HepG2 (cell line): ENCODE data around the gene GPR162. TPM values are rescaled to one million over a fixed set of nuclear protein-coding genes. Genes with fewer than 3 reads are reported as not detected.

Experiments used
- CEBPB ChIP-seq: IDR thresholded peaks from 2 replicates; pipeline ENCODE4 v1.6.1; 2011; ENCODE audit warnings: low read depth, low read length, improper control_type of control experiment, borderline replicate concordance
- ERF ChIP-seq: IDR thresholded peaks from 2 replicates; pipeline ENCODE4 v1.6.1; 2018; ENCODE audit warnings: missing biosample characterization, missing genetic modification reagents
- NONO ChIP-seq, 2 experiments: fragments of 450-650 bp in 1 of 2; sonication (generic) in 1 of 2; formaldehyde crosslinking in 1 of 2; IDR thresholded peaks in 1 of 2; conservative IDR thresholded peaks in 1 of 2; 2 replicates each; pipeline versions ENCODE4 v1.6.1 to v1.8.0; 2017 to 2022; ENCODE audit warnings: mild to moderate bottlenecking in 1 of 2, missing genetic modification reagents in 1 of 2, moderate library complexity in 1 of 2
- TFDP2 ChIP-seq: sonication (generic); formaldehyde crosslinking; IDR thresholded peaks from 2 replicates; pipeline ENCODE4 v1.4.0; 2020; ENCODE audit warnings: missing genetic modification reagents
- ZNF512B ChIP-seq: sonication (generic); formaldehyde crosslinking; IDR thresholded peaks from 2 replicates; pipeline ENCODE4 v1.5.1; 2020; ENCODE audit warnings: missing genetic modification reagents, mild to moderate bottlenecking, borderline replicate concordance
- polyA plus RNA-seq, 8 experiments: library from polyadenylated mRNA; depleted of rRNA in 3 of 8; stranded (reverse) in 7 of 8; unstranded in 1 of 8; fragments of >200 nt; fragmentation: Illumina TruSeq in 4 of 8; extraction: Trizol in 4 of 8; gene quantifications; 2 replicates each; pipeline versions ENCODE4 v1.2.1 to v1.2.3, GENCODE V29; 2011 to 2016; ENCODE audit warnings: low read depth in 4 of 8, missing spikeins in 1 of 8, mixed read lengths in 1 of 8; ENCODE audit not compliant: insufficient read depth in 1 of 8
- total RNA-seq, 5 experiments: library from RNA; depleted of rRNA; stranded (reverse); fragments of >200 nt; fragmentation: Illumina TruSeq; extraction: Trizol; gene quantifications; 2 replicates each; pipeline ENCODE4 v1.2.3, GENCODE V29; 2016; ENCODE audit warnings: low read depth in 1 of 5

The GPR162 gene
- total and polyA plus RNA-seq, 2 of the 13 experiments (the other 11 are each of a cell fraction or from before 2014, with no cell fraction given): 0.08 TPM; not detected in 1

- no peak for TF ChIP-seq NONO (IDR thresholded peaks at IDR 0.05)
- TF ChIP-seq NONO (CRISPR knock-in tag; conservative IDR thresholded peaks at IDR 0.05): peak; percentile 79; the same call in 1 of the 2 replicates
- no peak for TF ChIP-seq ZNF512B (CRISPR knock-in tag)
- peak; percentile 50; the same call in 1 of the 2 replicates for TF ChIP-seq ERF
- TF ChIP-seq TFDP2 (CRISPR knock-in tag): peak; percentile 47; the same call in 1 of the 2 replicates
- no peak for TF ChIP-seq CEBPB
Observed at GRCh38 chr12:6867413-6868210, 46.0 kb downstream of the GPR162 start, which contains the start of gene TPI1 (continued).
